ENCODE measurements around the gene DHRS7B. TPM values are rescaled to one million over a fixed set of nuclear protein-coding genes. Genes with fewer than 3 reads are reported as not detected.
"Not testable (repeated sequence)": the region's sequence is repeated elsewhere in the genome, so short reads cannot be mapped to it uniquely, and the experiment has no call there.

Gene DHRS7B
- total RNA-seq, 4 donors from 2014 or later, result 17.0 to 44.2 (median 37.4) TPM

- ATAC-seq, result no peak
- no peak overlapping the region for H3K27ac ChIP-seq
- 100% methylated on average over 1 of the region's 1 CpG; no CpG with 5 or more reads in 1 of the 2 donors for WGBS, 2 donors (ENCODE audit: low coverage in 1 of 2)
- peaks cover 0 to 57% of the 10 kb centered on the region in 2 donors for H3K36me3 ChIP-seq
- no peaks in the 10 kb centered on the region for H3K9me3 ChIP-seq
- no peaks in the 10 kb centered on the region for H3K27me3 ChIP-seq
- no peak for TF ChIP-seq POLR2AphosphoS5 (IDR thresholded peaks at IDR 0.05)
- H3K4me3 ChIP-seq, result no peak overlapping the region
- no peaks in the 10 kb centered on the region for H3K4me1 ChIP-seq
These were observed 58.3 kb downstream of the DHRS7B start for GRCh38 chr17:21185061-21185460.

GRCh38 chr17:21186399-21187187 lies 59.8 kb downstream of the DHRS7B start:
- Histone ChIP-seq H3K27ac (peak overlapping the region in 2 of 4 donors; percentile 2 to 10), H3K36me3 (peaks cover 0 to 67% of the 10 kb centered on the region in 2 donors)
- WGBS, 2 donors (ENCODE audit: low coverage in 1 of 2), result 89 to 92% methylated on average over 1 to 4 of the region's 6 CpGs

GRCh38 chr17:21189361-21189760 lies 62.6 kb downstream of the DHRS7B start:
- Histone ChIP-seq H3K27ac (no peak overlapping the region), H3K4me3 (no peak overlapping the region), H3K27me3 (no peaks in the 10 kb centered on the region), H3K4me1 (peaks cover 0 to 30% (median 3%) of the 10 kb centered on the region in 3 donors), H3K9me3 (no peaks in the 10 kb centered on the region), H3K36me3 (peaks cover 0 to 66% of the 10 kb centered on the region in 2 donors)
- WGBS, 2 donors (ENCODE audit: low coverage in 1 of 2), result no CpG with 5 or more reads among the region's 4 CpGs
- no peak for TF ChIP-seq POLR2A (IDR thresholded peaks at IDR 0.05)
- no peak for TF ChIP-seq EP300 (IDR thresholded peaks at IDR 0.05)
- no peak for TF ChIP-seq POLR2AphosphoS5 (IDR thresholded peaks at IDR 0.05)
- TF ChIP-seq CTCF (IDR thresholded peaks at IDR 0.05), result no peak
- no peak for ATAC-seq

More at GRCh38 chr17:21186399-21187187, 59.8 kb downstream of the DHRS7B start:
- Histone ChIP-seq H3K9me3 (no peaks in the 10 kb centered on the region), H3K4me3 (no peak overlapping the region), H3K27me3 (no peaks in the 10 kb centered on the region), H3K4me1 (peaks cover 0 to 11% (median 0%) of the 10 kb centered on the region in 3 donors)
- TF ChIP-seq CTCF (IDR thresholded peaks at IDR 0.05) (no peak), POLR2AphosphoS5 (IDR thresholded peaks at IDR 0.05) (no peak), POLR2A (IDR thresholded peaks at IDR 0.05) (no peak), EP300 (IDR thresholded peaks at IDR 0.05) (no peak)
- ATAC-seq, result no peak

- 81 to 86% methylated on average over 2 to 6 of the region's 6 CpGs for WGBS, 2 donors (ENCODE audit: low coverage in 1 of 2)
- no peak for ATAC-seq
- H3K27ac ChIP-seq, result peak overlapping the region in 1 of 4 donors; percentile 41
These were observed 63.3 kb downstream of the DHRS7B start for GRCh38 chr17:21190078-21190477.

GRCh38 chr17:21191698-21192097 lies 64.9 kb downstream of the DHRS7B start:
- TF ChIP-seq POLR2AphosphoS5 (IDR thresholded peaks at IDR 0.05), result no peak
- TF ChIP-seq EP300 (IDR thresholded peaks at IDR 0.05), result no peak
- no peak for TF ChIP-seq CTCF (IDR thresholded peaks at IDR 0.05)
- no peak for TF ChIP-seq POLR2A (IDR thresholded peaks at IDR 0.05)
- no peak overlapping the region for H3K4me3 ChIP-seq
- H3K27ac ChIP-seq, result peak overlapping the region in 2 of 4 donors; percentile 41 to 49
- peaks cover 0 to 54% of the 10 kb centered on the region in 2 donors for H3K36me3 ChIP-seq
- H3K9me3 ChIP-seq, result no peaks in the 10 kb centered on the region
- WGBS, 2 donors (ENCODE audit: low coverage in 1 of 2), result 0 to 50% methylated on average over 1 to 2 of the region's 2 CpGs
- peaks cover 0 to 47% (median 10%) of the 10 kb centered on the region in 3 donors for H3K4me1 ChIP-seq
- no peaks in the 10 kb centered on the region for H3K27me3 ChIP-seq
- no peak for ATAC-seq

More at GRCh38 chr17:21190078-21190477, 63.3 kb downstream of the DHRS7B start:
- no peak for TF ChIP-seq EP300 (IDR thresholded peaks at IDR 0.05)
- TF ChIP-seq POLR2AphosphoS5 (IDR thresholded peaks at IDR 0.05), result no peak
- TF ChIP-seq POLR2A (IDR thresholded peaks at IDR 0.05), result no peak
- no peak for TF ChIP-seq CTCF (IDR thresholded peaks at IDR 0.05)
- peaks cover 0 to 37% (median 9%) of the 10 kb centered on the region in 3 donors for H3K4me1 ChIP-seq
- H3K4me3 ChIP-seq, result no peak overlapping the region
- H3K27me3 ChIP-seq, result no peaks in the 10 kb centered on the region
- H3K9me3 ChIP-seq, result no peaks in the 10 kb centered on the region
- H3K36me3 ChIP-seq, result peaks cover 0 to 59% of the 10 kb centered on the region in 2 donors

- H3K4me1 ChIP-seq, result peaks cover 0 to 47% (median 10%) of the 10 kb centered on the region in 3 donors
- H3K27ac ChIP-seq, H3K9me3 ChIP-seq, H3K4me3 ChIP-seq, H3K27me3 ChIP-seq, ATAC-seq: not testable (repeated sequence)
- 96 to 100% methylated on average over 2 to 4 of the region's 7 CpGs for WGBS, 2 donors (ENCODE audit: low coverage in 1 of 2)
- peaks cover 0 to 59% of the 10 kb centered on the region in 2 donors for H3K36me3 ChIP-seq
These were observed 65.7 kb downstream of the DHRS7B start for GRCh38 chr17:21192414-21192813.
